OCI-LY7 (cell line): ENCODE results near the gene C10orf95. TPM values are rescaled to one million over a fixed set of nuclear protein-coding genes. Genes with fewer than 3 reads are reported as not detected.

Experiments used
- BruUV-seq: library from RNA; stranded (reverse); fragments of 400-500 nt; replicated peaks from 2 replicates; lab custom pipeline; 2021; lab: Mats Ljungman, UMichigan
- CTCF ChIA-PET: fragments of 300-600 bp; sonication (Branson Sonifier 250); formaldehyde crosslinking; loops from one replicate; lab custom pipeline; 2022; ENCODE audit warnings: antibody characterized with exemption; ENCODE audit not compliant: unreplicated experiment; lab: Charles Lee
- POLR2A ChIA-PET: fragments of 300-600 bp; sonication (Branson Sonifier 250); formaldehyde crosslinking; loops from one replicate; lab custom pipeline; 2022; ENCODE audit warnings: antibody characterized with exemption; lab: Charles Lee
- DNase-seq: peaks from one replicate; pipeline ENCODE4 v3.0.0-alpha.2; 2015; ENCODE audit warnings: low spot score
- H2AFZ ChIP-seq: fragments of 200-600 bp; sonication (generic), shearing (Covaris generic); 2 replicates; pipeline ENCODE4 v1.6.1; 2014; ENCODE audit warnings: mild to moderate bottlenecking, antibody characterized with exemption, low read length, moderate library complexity
- H3K27ac ChIP-seq: fragments of 200-600 bp; sonication (generic); 2 replicates; pipeline ENCODE4 v1.5.1; 2014; ENCODE audit warnings: mixed run types, low read depth, mild to moderate bottlenecking, moderate library complexity, low read length, inconsistent platforms; ENCODE audit not compliant: poor library complexity, severe bottlenecking
- H3K36me3 ChIP-seq: fragments of 200-600 bp; sonication (generic); 2 replicates; pipeline ENCODE4 v1.6.1; 2014; ENCODE audit warnings: mild to moderate bottlenecking, antibody characterized with exemption, low read length, moderate library complexity, mixed read lengths; ENCODE audit not compliant: insufficient read depth
- H3K4me1 ChIP-seq: fragments of 200-600 bp; sonication (generic); 2 replicates; pipeline ENCODE4 v1.5.1; 2014; ENCODE audit warnings: mild to moderate bottlenecking, low read length; ENCODE audit not compliant: insufficient read depth, poor library complexity, severe bottlenecking
- H3K4me2 ChIP-seq: fragments of 200-600 bp; sonication (generic); 2 replicates; pipeline ENCODE4 v1.6.1; 2014; ENCODE audit warnings: mild to moderate bottlenecking, low read length
- H3K4me3 ChIP-seq: fragments of 200-600 bp; sonication (generic); 2 replicates; pipeline ENCODE4 v1.5.1; 2014; ENCODE audit warnings: mild to moderate bottlenecking, low read depth, low read length; ENCODE audit not compliant: poor library complexity, severe bottlenecking
- H3K79me2 ChIP-seq: fragments of 200-600 bp; sonication (generic); 2 replicates; pipeline ENCODE4 v1.6.1; 2016; ENCODE audit warnings: low read depth, mild to moderate bottlenecking, low read length, moderate library complexity, mixed read lengths; ENCODE audit not compliant: insufficient read depth
- H3K9me2 ChIP-seq: fragments of 200-600 bp; sonication (generic); 2 replicates; pipeline ENCODE4 v1.6.1; 2016; ENCODE audit warnings: mild to moderate bottlenecking, low read length, mixed read lengths; ENCODE audit not compliant: insufficient read depth
- H3K9me3 ChIP-seq: fragments of 200-600 bp; sonication (generic); 2 replicates; pipeline ENCODE4 v1.6.1; 2014; ENCODE audit warnings: mild to moderate bottlenecking, mixed run types, low read length, mixed read lengths
- H4K20me1 ChIP-seq: fragments of 200-600 bp; sonication (generic); 2 replicates; pipeline ENCODE4 v1.6.1; 2014; ENCODE audit warnings: mild to moderate bottlenecking, antibody characterized with exemption, low read length, moderate library complexity, mixed read lengths; ENCODE audit not compliant: insufficient read depth
- CTCF ChIP-seq: fragments of 200-600 bp; sonication (generic); conservative IDR thresholded peaks from 2 replicates; pipeline ENCODE4 v1.5.1; 2014; ENCODE audit warnings: mild to moderate bottlenecking, antibody characterized with exemption, low read length, moderate library complexity, mixed read lengths
- EZH2phosphoT487 ChIP-seq: fragments of 200-600 bp; sonication (generic); IDR thresholded peaks from 2 replicates; pipeline ENCODE4 v1.6.1; 2018; ENCODE audit warnings: low read depth, borderline replicate concordance, mild to moderate bottlenecking, mixed run types, antibody characterized with exemption, low read length, moderate library complexity, mixed read lengths
- intact Hi-C: fragments of 100-400 bp; cut with micrococcal nuclease; formaldehyde crosslinking; loops from one replicate; pipeline ENCODE4 v1.10.0; 2022; ENCODE audit not compliant: unreplicated experiment
- total RNA-seq, 2 experiments: library from RNA; depleted of rRNA in 1 of 2; stranded (reverse); fragments of >200 nt in 1 of 2; shearing (Covaris generic) in 1 of 2; gene quantifications; 2 replicates each; pipeline ENCODE4 v1.2.3, GENCODE V29; 2014 to 2022

Gene C10orf95
- total RNA-seq, 2 experiments from 2014 or later, result 0.67 to 3.3 TPM

- no peak for TF ChIP-seq EZH2phosphoT487
- TF ChIP-seq CTCF, result no peak
- H3K9me2 ChIP-seq, result no peaks in the 10 kb centered on the region
- BruUV-seq, result no TSS peak
- no peak overlapping the region for H3K4me2 ChIP-seq
- H3K4me1 ChIP-seq, result peaks cover 15% of the 10 kb centered on the region
- peaks cover 5% of the 10 kb centered on the region; the same call in 1 of the 2 replicates for H4K20me1 ChIP-seq
- no peaks in the 10 kb centered on the region for H3K9me3 ChIP-seq
- CTCF ChIA-PET, result no interaction called here
- no peak overlapping the region for H3K4me3 ChIP-seq
- intact Hi-C loops, result no loop called here
- no peaks in the 10 kb centered on the region for H3K36me3 ChIP-seq
- no peak overlapping the region for H3K27ac ChIP-seq
- POLR2A ChIA-PET, result no interaction called here
- H2AFZ ChIP-seq, result no peak overlapping the region
- no peaks in the 10 kb centered on the region for H3K79me2 ChIP-seq
- no peak for DNase-seq
These were observed 40.8 kb downstream of the C10orf95 start for GRCh38 chr10:102410429-102411073.

GRCh38 chr10:102409604-102410428 is 41.5 kb downstream of the C10orf95 start:
- peaks cover 15% of the 10 kb centered on the region for H3K4me1 ChIP-seq
- H3K4me2 ChIP-seq, result no peak overlapping the region
- POLR2A ChIA-PET, result no interaction called here
- intact Hi-C loops, result no loop called here
- TF ChIP-seq EZH2phosphoT487 (no peak), CTCF (no peak)
- H3K9me3 ChIP-seq, result no peaks in the 10 kb centered on the region
- H3K4me3 ChIP-seq, result no peak overlapping the region
- H3K79me2 ChIP-seq, result no peaks in the 10 kb centered on the region
- no peak overlapping the region for H3K27ac ChIP-seq
- peaks cover 5% of the 10 kb centered on the region; the same call in 1 of the 2 replicates for H4K20me1 ChIP-seq
- CTCF ChIA-PET, result no interaction called here
- H3K9me2 ChIP-seq, result no peaks in the 10 kb centered on the region
- BruUV-seq, result no TSS peak
- no peaks in the 10 kb centered on the region for H3K36me3 ChIP-seq
- H2AFZ ChIP-seq, result no peak overlapping the region
- DNase-seq, result no peak
